ENCODE measurements around the gene GAK.
"Not testable (repeated sequence)": the region's sequence is repeated elsewhere in the genome, so short reads cannot be mapped to it uniquely, and the experiment has no call there.

The GAK gene

DNA sequence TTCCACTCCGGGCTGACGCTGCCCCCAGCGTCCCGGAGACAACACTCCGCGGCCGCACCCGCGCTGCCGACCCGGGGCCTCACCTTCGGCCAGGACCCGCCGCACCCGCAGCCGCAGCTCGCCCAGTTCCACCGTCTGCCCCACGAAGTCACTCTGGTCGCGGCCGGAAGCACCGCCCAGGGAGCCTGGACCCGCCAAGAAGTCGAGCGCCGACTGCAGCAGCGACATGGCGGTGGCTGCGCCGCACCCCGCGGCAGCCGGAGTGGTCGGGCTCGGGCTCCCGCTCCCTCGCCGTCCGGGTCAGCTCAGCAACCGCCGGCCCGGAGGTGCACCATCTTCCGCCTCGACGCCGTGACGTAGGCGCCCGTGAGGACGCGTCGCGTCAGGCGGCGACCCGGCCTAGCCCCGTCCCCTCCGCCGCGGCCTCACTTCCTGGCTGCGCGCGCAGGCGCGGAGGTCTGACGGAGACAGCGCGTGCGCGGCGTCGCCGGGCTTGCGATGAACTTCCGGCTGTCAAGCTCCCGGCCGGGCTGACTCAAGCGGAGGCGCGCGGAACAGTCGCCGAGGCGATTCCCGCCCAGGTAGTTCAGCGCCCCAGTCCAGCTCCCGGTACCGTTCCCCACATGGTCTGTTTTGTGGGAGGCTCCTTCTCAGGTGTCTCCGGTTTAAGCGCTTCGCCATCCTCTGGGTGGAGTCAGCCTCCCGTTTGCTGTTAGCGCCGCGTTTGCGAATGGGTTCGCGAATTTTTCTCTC, at the start of gene GAK, which contains the start of gene TMEM175:
Gene GAK (minus strand): TSS at position 357 of the 753 bp plus-strand sequence. CDS start 129 bp downstream, at position 228.
Gene TMEM175 (plus strand): TSS at position 501 of the 753 bp plus-strand sequence. CDS start 15,280 bp downstream, outside the sequence.
- DNase-seq (ENCODE audit: low read depth), result peak; percentile 98
- H3K4me3 ChIP-seq (ENCODE audit: low read length), result peak within 1 kb of the TSS; percentile 67
- TF ChIP-seq, protein P1, sequence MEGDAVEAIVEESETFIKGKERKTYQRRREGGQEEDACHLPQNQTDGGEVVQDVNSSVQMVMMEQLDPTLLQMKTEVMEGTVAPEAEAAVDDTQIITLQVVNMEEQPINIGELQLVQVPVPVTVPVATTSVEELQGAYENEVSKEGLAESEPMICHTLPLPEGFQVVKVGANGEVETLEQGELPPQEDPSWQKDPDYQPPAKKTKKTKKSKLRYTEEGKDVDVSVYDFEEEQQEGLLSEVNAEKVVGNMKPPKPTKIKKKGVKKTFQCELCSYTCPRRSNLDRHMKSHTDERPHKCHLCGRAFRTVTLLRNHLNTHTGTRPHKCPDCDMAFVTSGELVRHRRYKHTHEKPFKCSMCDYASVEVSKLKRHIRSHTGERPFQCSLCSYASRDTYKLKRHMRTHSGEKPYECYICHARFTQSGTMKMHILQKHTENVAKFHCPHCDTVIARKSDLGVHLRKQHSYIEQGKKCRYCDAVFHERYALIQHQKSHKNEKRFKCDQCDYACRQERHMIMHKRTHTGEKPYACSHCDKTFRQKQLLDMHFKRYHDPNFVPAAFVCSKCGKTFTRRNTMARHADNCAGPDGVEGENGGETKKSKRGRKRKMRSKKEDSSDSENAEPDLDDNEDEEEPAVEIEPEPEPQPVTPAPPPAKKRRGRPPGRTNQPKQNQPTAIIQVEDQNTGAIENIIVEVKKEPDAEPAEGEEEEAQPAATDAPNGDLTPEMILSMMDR (IDR thresholded peaks at IDR 0.05; ENCODE audit: insufficient read depth, low read depth, low read length, missing control alignments), result no peak

DNA sequence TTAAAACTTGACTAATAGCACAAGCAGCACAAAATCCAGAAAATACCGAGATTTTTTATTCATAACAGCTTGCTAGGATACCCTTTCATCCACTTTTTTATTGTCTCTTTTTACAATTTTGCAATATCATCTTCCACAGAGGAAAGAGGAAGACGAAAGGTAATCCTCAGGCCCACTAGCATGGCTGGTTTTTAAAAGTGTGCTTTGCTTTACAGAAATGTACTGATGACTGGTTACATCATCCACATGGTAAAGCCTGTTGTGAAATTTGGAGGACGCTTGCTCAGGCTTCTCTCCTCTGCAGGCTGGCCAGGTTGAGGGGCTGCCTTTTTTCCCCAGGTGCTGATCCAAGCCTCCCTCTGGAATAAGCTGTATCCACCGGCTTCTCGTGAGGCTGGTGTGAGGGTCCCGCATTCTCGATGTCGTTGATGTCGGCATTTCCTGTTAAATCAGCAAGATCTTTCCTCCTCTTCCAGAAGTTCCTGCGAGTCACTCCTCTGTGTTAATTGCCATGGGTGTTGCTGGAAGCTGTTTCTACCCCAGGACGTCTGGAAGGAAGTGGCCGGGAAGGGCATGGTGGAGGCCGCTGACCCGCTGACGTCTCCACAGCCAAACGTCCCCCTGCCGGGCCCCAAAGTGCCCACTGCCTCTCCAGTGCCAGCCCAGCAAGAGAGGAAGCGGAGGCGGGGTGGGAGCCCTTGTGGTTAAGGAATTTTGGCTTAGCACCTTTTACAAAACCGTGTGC, 47.0 kb upstream of the GAK start:
- no peak overlapping the region for H3K4me3 ChIP-seq (ENCODE audit: low read length)
- TF ChIP-seq, protein P1 (IDR thresholded peaks at IDR 0.05; ENCODE audit: insufficient read depth, low read depth, low read length, missing control alignments), result no peak

DNA sequence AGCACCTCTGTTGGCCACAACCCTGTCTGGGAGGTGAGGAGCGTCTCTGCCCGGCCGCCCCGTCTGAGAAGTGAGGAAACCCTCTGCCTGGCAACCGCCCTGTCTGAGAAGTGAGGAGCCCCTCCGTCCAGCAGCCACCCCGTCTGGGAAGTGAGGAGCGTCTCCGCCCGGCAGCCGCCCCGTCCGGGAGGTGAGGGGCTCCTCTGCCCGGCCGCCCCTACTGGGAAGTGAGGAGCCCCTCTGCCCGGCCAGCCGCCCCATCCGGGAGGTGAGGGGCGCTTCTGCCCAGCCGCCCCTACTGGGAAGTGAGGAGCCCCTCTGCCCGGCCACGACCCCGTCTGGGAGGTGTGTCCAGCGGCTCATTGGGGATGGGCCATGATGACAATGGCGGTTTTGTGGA, 43.9 kb upstream of the GAK start:
- DNase-seq (ENCODE audit: low read depth); H3K4me3 ChIP-seq (ENCODE audit: low read length): not testable (repeated sequence)

More for the DNA sequence above, 47.0 kb upstream of the GAK start:
- DNase-seq (ENCODE audit: low read depth), result peak; percentile 79

DNA sequence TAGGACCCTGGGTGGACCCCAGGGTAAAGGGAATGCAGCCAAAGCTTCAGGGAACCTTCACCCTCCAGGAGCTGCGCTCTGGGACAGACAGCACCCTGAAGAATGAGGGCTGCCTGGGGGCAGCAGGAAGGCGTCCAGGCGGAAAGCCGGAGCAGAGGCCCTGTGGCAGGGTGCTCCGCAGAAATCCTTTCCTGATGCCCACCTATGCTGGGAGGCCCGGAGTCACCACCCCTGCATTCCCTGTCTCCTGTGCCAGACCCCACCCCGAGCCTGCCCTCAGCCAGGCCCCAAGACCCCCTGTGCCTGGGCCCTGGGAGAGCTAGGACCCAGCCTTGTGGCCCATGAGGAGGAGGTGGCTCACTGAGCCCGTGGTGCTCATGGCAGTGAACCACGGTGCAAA, 42.6 kb upstream of the GAK start:
- TF ChIP-seq, protein P1 (IDR thresholded peaks at IDR 0.05; ENCODE audit: insufficient read depth, low read depth, low read length, missing control alignments), result no peak
- H3K4me3 ChIP-seq (ENCODE audit: low read length), result no peak overlapping the region
- no peak for DNase-seq (ENCODE audit: low read depth)

DNA sequence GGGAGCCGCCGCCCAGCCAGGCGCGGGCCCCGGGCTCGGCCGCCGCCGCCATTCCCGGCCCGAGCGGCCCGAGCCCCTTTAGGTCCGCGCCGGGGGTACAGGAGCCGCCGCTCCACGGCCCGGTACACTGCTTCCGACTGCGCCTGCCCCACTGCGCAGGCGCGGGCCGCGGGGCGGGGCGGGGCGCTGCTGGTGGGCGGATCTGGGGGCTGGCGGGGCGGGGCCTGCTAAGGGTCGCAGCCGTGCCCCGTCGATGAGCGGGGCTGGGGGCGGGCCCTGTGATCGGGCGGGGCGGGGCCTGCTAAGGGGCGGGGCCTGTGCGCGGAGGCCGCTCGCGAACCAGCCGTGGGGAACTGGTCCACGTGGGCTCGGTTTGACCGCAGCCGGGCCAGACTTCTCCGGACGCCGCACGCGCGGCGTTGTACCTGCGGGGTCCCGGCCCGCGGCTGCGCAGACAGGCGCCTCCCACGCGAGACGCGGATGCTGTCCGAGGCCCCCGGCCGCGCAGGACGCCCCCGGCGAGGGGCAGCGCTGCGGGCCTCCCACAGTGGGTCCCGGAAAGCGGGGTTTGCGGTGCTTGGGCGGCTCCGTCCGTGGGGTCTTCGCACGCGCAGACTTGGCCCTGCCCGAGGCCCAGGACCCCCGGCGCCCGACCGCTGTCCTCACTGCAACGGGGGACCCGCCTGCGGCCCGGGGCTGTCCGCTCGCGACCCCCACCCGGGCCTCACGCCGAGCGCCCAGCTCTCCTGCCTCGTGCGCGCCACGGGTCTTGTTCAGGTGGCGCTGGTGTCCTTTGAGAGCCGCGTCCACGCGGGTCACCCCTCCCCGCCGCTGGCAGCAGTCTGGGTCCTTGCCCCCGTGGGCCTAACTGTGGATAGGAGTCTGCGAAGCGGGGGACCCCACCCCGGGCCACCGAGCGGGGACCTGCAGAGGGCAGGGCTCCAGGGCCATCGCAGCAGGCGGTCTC, 41.6 kb upstream of the GAK start, which contains the start of gene DGKQ:
Gene DGKQ (minus strand): TSS at position 139 of the 967 bp plus-strand sequence. CDS start 87 bp downstream, at position 52.
- TF ChIP-seq, protein P1 (IDR thresholded peaks at IDR 0.05; ENCODE audit: insufficient read depth, low read depth, low read length, missing control alignments), result no peak
- peak; percentile 85 for DNase-seq (ENCODE audit: low read depth)
- peak within 1 kb of the TSS; percentile 60 for H3K4me3 ChIP-seq (ENCODE audit: low read length)

DNA sequence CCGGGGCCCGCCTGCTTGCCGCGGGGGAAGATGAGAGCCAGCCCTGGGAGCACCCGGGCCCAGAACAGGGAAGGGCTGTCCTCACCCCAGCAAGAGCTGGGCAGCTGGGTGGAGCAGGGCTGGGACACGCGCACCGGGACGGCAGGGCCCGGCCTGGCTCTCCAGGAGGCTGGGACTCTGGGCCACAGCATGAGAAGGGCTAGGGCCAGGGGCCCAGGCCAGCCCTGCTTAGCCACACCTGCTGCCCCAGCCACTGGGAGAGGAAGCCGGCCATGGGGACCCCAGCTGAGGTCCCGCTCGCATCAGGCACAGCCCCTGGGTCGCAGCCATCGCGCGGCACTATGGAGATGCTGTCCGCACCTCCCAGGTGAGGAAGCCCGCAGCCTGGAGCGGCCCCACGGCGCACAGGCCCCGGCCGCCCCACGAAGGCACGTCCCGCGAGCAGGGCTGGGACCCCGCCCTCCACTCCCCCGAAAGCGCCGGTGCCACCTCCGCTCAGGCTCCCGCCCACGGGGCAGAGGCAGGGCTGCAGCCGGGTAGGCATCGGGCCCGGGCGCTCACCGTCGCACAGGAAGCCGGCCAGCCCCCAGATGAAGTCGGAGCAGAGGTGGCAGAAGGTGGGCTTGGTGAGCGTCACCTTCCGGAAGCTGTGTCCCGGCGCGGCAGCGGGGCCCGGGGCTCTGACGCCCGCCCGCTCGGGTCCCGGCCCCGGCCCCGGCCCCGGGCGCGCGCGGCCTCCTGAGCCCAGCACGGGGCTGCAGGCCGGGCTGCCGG, 40.7 kb upstream of the GAK start:
- H3K4me3 ChIP-seq (ENCODE audit: low read length), result peak overlapping the region; percentile 60
- TF ChIP-seq, protein P1 (IDR thresholded peaks at IDR 0.05; ENCODE audit: insufficient read depth, low read depth, low read length, missing control alignments), result no peak
- DNase-seq (ENCODE audit: low read depth), result peak; percentile 35

Measured in epithelial cell of esophagus (primary cell).